Loucy (cell line): ENCODE measurements around the gene MAP3K5.

Source experiments
- H2AFZ ChIP-seq: fragments of 200-600 bp; sonication (generic); 2 replicates; pipeline ENCODE4 v1.6.0; 2016; ENCODE audit warnings: antibody characterized with exemption, mild to moderate bottlenecking, low read length, moderate library complexity
- H3F3A ChIP-seq: fragments of 200-600 bp; 2 replicates; pipeline ENCODE4 v1.6.0; 2016; ENCODE audit warnings: antibody characterized with exemption, low read depth, mild to moderate bottlenecking
- H3K27me3 ChIP-seq: fragments of 200-600 bp; sonication (generic); 2 replicates; pipeline ENCODE4 v1.6.1; 2014; ENCODE audit warnings: low read length, mild to moderate bottlenecking; ENCODE audit not compliant: insufficient read depth, poor library complexity, severe bottlenecking
- H3K36me3 ChIP-seq: fragments of 200-600 bp; sonication (generic); 2 replicates; pipeline ENCODE4 v1.6.1; 2016; ENCODE audit warnings: low read length; ENCODE audit not compliant: insufficient read depth
- H3K4me1 ChIP-seq: fragments of 200-600 bp; sonication (generic); 2 replicates; pipeline ENCODE4 v1.5.1; 2014; ENCODE audit warnings: low read length, mild to moderate bottlenecking; ENCODE audit not compliant: insufficient read depth, poor library complexity, severe bottlenecking
- H3K4me2 ChIP-seq: fragments of 200-600 bp; sonication (generic); 2 replicates; pipeline ENCODE4 v1.6.0; 2014; ENCODE audit warnings: antibody characterized with exemption, low read length, low read depth, mild to moderate bottlenecking; ENCODE audit not compliant: poor library complexity, severe bottlenecking
- H3K4me3 ChIP-seq: fragments of 200-600 bp; sonication (generic); 2 replicates; pipeline ENCODE4 v1.5.1; 2014; ENCODE audit warnings: low read length, mild to moderate bottlenecking, mixed read lengths; ENCODE audit not compliant: poor library complexity, severe bottlenecking
- H3K79me2 ChIP-seq: fragments of 200-600 bp; sonication (generic); 2 replicates; pipeline ENCODE4 v1.6.1; 2014; ENCODE audit warnings: low read length; ENCODE audit not compliant: insufficient read depth
- H3K9ac ChIP-seq: fragments of 200-600 bp; sonication (generic); 2 replicates; pipeline ENCODE4 v1.6.0; 2014; ENCODE audit warnings: mild to moderate bottlenecking, low read depth, low read length, moderate library complexity; ENCODE audit not compliant: poor library complexity, severe bottlenecking
- H3K9me2 ChIP-seq: fragments of 200-600 bp; sonication (generic); replicated peaks from 2 replicates; pipeline ENCODE4 v1.6.1; 2016; ENCODE audit warnings: low read depth, low read length, mixed read lengths
- H3K9me3 ChIP-seq: fragments of 200-600 bp; sonication (generic); 2 replicates; pipeline ENCODE4 v1.6.1; 2014; ENCODE audit warnings: mild to moderate bottlenecking, antibody characterized with exemption, low read length, low read depth; ENCODE audit not compliant: insufficient read depth
- H4K20me1 ChIP-seq: fragments of 200-600 bp; sonication (generic); 2 replicates; pipeline ENCODE4 v1.6.0; 2014; ENCODE audit warnings: antibody characterized with exemption, low read length, mild to moderate bottlenecking; ENCODE audit not compliant: insufficient read depth, poor library complexity, severe bottlenecking
- CTCF ChIP-seq: fragments of 200-600 bp; sonication (generic); conservative IDR thresholded peaks from 2 replicates; pipeline ENCODE4 v1.5.1; 2014; ENCODE audit warnings: mild to moderate bottlenecking, antibody characterized with exemption, low read length
- EZH2phosphoT487 ChIP-seq: fragments of 200-600 bp; IDR thresholded peaks from 2 replicates; pipeline ENCODE4 v1.6.1; 2018; ENCODE audit warnings: antibody characterized with exemption, mild to moderate bottlenecking, moderate library complexity, borderline replicate concordance

Gene MAP3K5

GRCh38 chr6:136772685-136773472 lies 19.4 kb downstream of the MAP3K5 start:
- H3K9me3 ChIP-seq = no peaks in the 10 kb centered on the region
- H3K79me2 ChIP-seq = no peaks in the 10 kb centered on the region
- no peaks in the 10 kb centered on the region for H3F3A ChIP-seq
- no peak overlapping the region for H3K9ac ChIP-seq
- no peak overlapping the region for H3K4me2 ChIP-seq
- H3K27me3 ChIP-seq = no peaks in the 10 kb centered on the region
- no peak overlapping the region for H2AFZ ChIP-seq
- H3K4me3 ChIP-seq = no peak overlapping the region
- H3K9me2 ChIP-seq = no peaks in the 10 kb centered on the region
- TF ChIP-seq CTCF (no peak), EZH2phosphoT487 (no peak)
- H4K20me1 ChIP-seq = no peaks in the 10 kb centered on the region
- H3K36me3 ChIP-seq = no peaks in the 10 kb centered on the region
- no peaks in the 10 kb centered on the region for H3K4me1 ChIP-seq

- Histone ChIP-seq H2AFZ (no peak overlapping the region), H3K9ac (no peak overlapping the region), H3K79me2 (no peaks in the 10 kb centered on the region), H3K9me2 (no peaks in the 10 kb centered on the region), H3K9me3 (no peaks in the 10 kb centered on the region), H3K27me3 (no peaks in the 10 kb centered on the region), H4K20me1 (no peaks in the 10 kb centered on the region), H3K4me1 (peaks cover 3% of the 10 kb centered on the region), H3F3A (no peaks in the 10 kb centered on the region), H3K4me3 (no peak overlapping the region), H3K36me3 (no peaks in the 10 kb centered on the region), H3K4me2 (no peak overlapping the region)
- TF ChIP-seq CTCF (no peak), EZH2phosphoT487 (no peak)
These were observed 21.0 kb downstream of the MAP3K5 start for GRCh38 chr6:136771306-136771705.

GRCh38 chr6:136769759-136770158 lies 22.5 kb downstream of the MAP3K5 start:
- Histone ChIP-seq H2AFZ (no peak overlapping the region), H3K4me1 (peaks cover 4% of the 10 kb centered on the region), H3K9ac (no peak overlapping the region), H4K20me1 (no peaks in the 10 kb centered on the region), H3K9me3 (no peaks in the 10 kb centered on the region), H3F3A (no peaks in the 10 kb centered on the region), H3K27me3 (no peaks in the 10 kb centered on the region), H3K79me2 (no peaks in the 10 kb centered on the region), H3K36me3 (no peaks in the 10 kb centered on the region), H3K9me2 (no peaks in the 10 kb centered on the region), H3K4me2 (no peak overlapping the region), H3K4me3 (no peak overlapping the region)
- TF ChIP-seq EZH2phosphoT487 (no peak), CTCF (no peak)
